SK-N-SH treated with all-trans-retinoic acid at 6 μM for 48 hours (cell line): ENCODE data around the gene LPP.

Experiments
- ATAC-seq: fragments of 200-7000 bp; cut with Tn5 transposase; 3 replicates; pipeline ENCODE4 v1.9.1; 2020; ENCODE audit warnings: mild to moderate bottlenecking, moderate library complexity
- ARNTL ChIP-seq: fragments of 450-650 bp; formaldehyde crosslinking; IDR thresholded peaks from 2 replicates; pipeline ENCODE4 v1.5.0; 2020; ENCODE audit warnings: low read depth, mild to moderate bottlenecking, moderate library complexity, borderline replicate concordance
- CREB5 ChIP-seq: fragments of 250-450 bp; sonication (Bioruptor Pico); IDR thresholded peaks from 2 replicates; pipeline ENCODE4 v1.5.1; 2020; ENCODE audit warnings: low read depth, mild to moderate bottlenecking, moderate library complexity
- CSDC2 ChIP-seq: fragments of 250-450 bp; sonication (Bioruptor Pico); IDR thresholded peaks from 2 replicates; pipeline ENCODE4 v1.5.0; 2020; ENCODE audit warnings: mild to moderate bottlenecking, moderate library complexity
- CSRNP3 ChIP-seq: fragments of 250-450 bp; sonication (Bioruptor Pico); IDR thresholded peaks from 2 replicates; pipeline ENCODE4 v1.5.1; 2021; ENCODE audit warnings: mild to moderate bottlenecking, moderate library complexity
- ESRRG ChIP-seq: fragments of 250-450 bp; sonication (Bioruptor Pico); IDR thresholded peaks from 2 replicates; pipeline ENCODE4 v1.6.1; 2021; ENCODE audit warnings: mild to moderate bottlenecking
- GLIS3 ChIP-seq: fragments of 250-450 bp; sonication (Bioruptor Pico); IDR thresholded peaks from 2 replicates; pipeline ENCODE4 v1.5.0; 2020; ENCODE audit warnings: mild to moderate bottlenecking, moderate library complexity
- ISL1 ChIP-seq: fragments of 250-450 bp; sonication (Bioruptor Pico); IDR thresholded peaks from 2 replicates; pipeline ENCODE4 v2.1.2; 2022; ENCODE audit warnings: mild to moderate bottlenecking, moderate library complexity
- OSR1 ChIP-seq: fragments of 250-450 bp; sonication (Bioruptor Pico); IDR thresholded peaks from 2 replicates; pipeline ENCODE4 v1.8.0; 2022; ENCODE audit warnings: moderate library complexity, mild to moderate bottlenecking, inconsistent platforms
- PATZ1 ChIP-seq: fragments of 250-450 bp; sonication (Bioruptor Pico); IDR thresholded peaks from 2 replicates; pipeline ENCODE4 v1.8.0; 2020; ENCODE audit warnings: mild to moderate bottlenecking, moderate library complexity, borderline replicate concordance
- POU6F1 ChIP-seq: fragments of 250-450 bp; sonication (Bioruptor Pico); IDR thresholded peaks from 2 replicates; pipeline ENCODE4 v1.8.0; 2021; ENCODE audit warnings: low read depth, mild to moderate bottlenecking, moderate library complexity, borderline replicate concordance
- PPARA ChIP-seq: fragments of 250-450 bp; sonication (Bioruptor Pico); IDR thresholded peaks from 2 replicates; pipeline ENCODE4 v1.5.0; 2020; ENCODE audit warnings: mild to moderate bottlenecking, borderline replicate concordance
- RARB ChIP-seq: fragments of 250-450 bp; sonication (Bioruptor Pico); IDR thresholded peaks from 2 replicates; pipeline ENCODE4 v1.8.0; 2021; ENCODE audit warnings: mild to moderate bottlenecking, moderate library complexity
- SNAI2 ChIP-seq: fragments of 250-450 bp; sonication (Bioruptor Pico); IDR thresholded peaks from 2 replicates; pipeline ENCODE4 v1.5.0; 2020; ENCODE audit warnings: mild to moderate bottlenecking, moderate library complexity
- TCF4 ChIP-seq: fragments of 250-450 bp; sonication (Bioruptor Pico); IDR thresholded peaks from 2 replicates; pipeline ENCODE4 v1.8.0; 2021; ENCODE audit warnings: mild to moderate bottlenecking, moderate library complexity, borderline replicate concordance
- TSHZ2 ChIP-seq: fragments of 250-450 bp; sonication (Bioruptor Pico); IDR thresholded peaks from 2 replicates; pipeline ENCODE4 v1.5.0; 2020; ENCODE audit warnings: mild to moderate bottlenecking, moderate library complexity
- ZC3H10 ChIP-seq: fragments of 250-450 bp; sonication (Bioruptor Pico); IDR thresholded peaks from 2 replicates; pipeline ENCODE4 v1.5.1; 2021; ENCODE audit warnings: mild to moderate bottlenecking, moderate library complexity
- ZFP3 ChIP-seq: fragments of 250-450 bp; sonication (Bioruptor Pico); IDR thresholded peaks from 2 replicates; pipeline ENCODE4 v1.5.0; 2020; ENCODE audit warnings: mild to moderate bottlenecking, moderate library complexity
- ZFP30 ChIP-seq: fragments of 450-650 bp; formaldehyde crosslinking; IDR thresholded peaks from 2 replicates; pipeline ENCODE4 v1.5.0; 2022; ENCODE audit warnings: mild to moderate bottlenecking, moderate library complexity
- ZNF565 ChIP-seq: fragments of 450-650 bp; formaldehyde crosslinking; conservative IDR thresholded peaks from 2 replicates; pipeline ENCODE4 v1.5.0; 2020; ENCODE audit warnings: low read depth, mild to moderate bottlenecking, moderate library complexity
- ZNF70 ChIP-seq: fragments of 450-650 bp; formaldehyde crosslinking; IDR thresholded peaks from 2 replicates; pipeline ENCODE4 v1.5.0; 2020; ENCODE audit warnings: mild to moderate bottlenecking, moderate library complexity
- ZNF8 ChIP-seq: fragments of 450-650 bp; formaldehyde crosslinking; IDR thresholded peaks from 2 replicates; pipeline ENCODE4 v1.5.0; 2020; ENCODE audit warnings: mild to moderate bottlenecking, moderate library complexity

The LPP gene

GRCh38 chr3:188641076-188641475 lies 487.1 kb downstream of the LPP start:
- ATAC-seq = no peak
- no peak for TF ChIP-seq ZFP3
- TF ChIP-seq ZNF8 = no peak
- TF ChIP-seq CSRNP3 (CRISPR knock-in tag) = no peak
- TF ChIP-seq CREB5 (CRISPR knock-in tag) = no peak
- no peak for TF ChIP-seq OSR1 (CRISPR knock-in tag)
- no peak for TF ChIP-seq TSHZ2 (CRISPR knock-in tag)
- no peak for TF ChIP-seq ARNTL (CRISPR knock-in tag)
- no peak for TF ChIP-seq ISL1 (CRISPR knock-in tag)
- no peak for TF ChIP-seq ZNF70 (CRISPR knock-in tag)
- no peak for TF ChIP-seq SNAI2
- no peak for TF ChIP-seq ZFP30
- TF ChIP-seq CSDC2 (CRISPR knock-in tag) = no peak
- no peak for TF ChIP-seq ZC3H10
- no peak for TF ChIP-seq POU6F1 (CRISPR knock-in tag)
- TF ChIP-seq GLIS3 (CRISPR knock-in tag) = no peak
- TF ChIP-seq ESRRG (CRISPR knock-in tag) = no peak
- no peak for TF ChIP-seq PPARA (CRISPR knock-in tag)
- TF ChIP-seq PATZ1 (CRISPR knock-in tag) = no peak
- TF ChIP-seq TCF4 (CRISPR knock-in tag) = no peak
- no peak for TF ChIP-seq ZNF565

- no peak for ATAC-seq
- TF ChIP-seq CSDC2 (CRISPR knock-in tag) (no peak), CREB5 (CRISPR knock-in tag) (no peak), GLIS3 (CRISPR knock-in tag) (no peak)
These were observed 489.8 kb downstream of the LPP start for GRCh38 chr3:188643736-188644135.

- ATAC-seq = no peak
- no peak for TF ChIP-seq OSR1 (CRISPR knock-in tag)
- no peak for TF ChIP-seq ZNF70 (CRISPR knock-in tag)
- no peak for TF ChIP-seq SNAI2
- TF ChIP-seq ISL1 (CRISPR knock-in tag) = no peak
- TF ChIP-seq CREB5 (CRISPR knock-in tag) = no peak
- TF ChIP-seq ZNF565 = no peak
- TF ChIP-seq PPARA (CRISPR knock-in tag) = no peak
- no peak for TF ChIP-seq ZFP30
- no peak for TF ChIP-seq PATZ1 (CRISPR knock-in tag)
- TF ChIP-seq ESRRG (CRISPR knock-in tag) = no peak
- no peak for TF ChIP-seq RARB (CRISPR knock-in tag)
- TF ChIP-seq ARNTL (CRISPR knock-in tag) = no peak
- TF ChIP-seq ZC3H10 = no peak
- TF ChIP-seq POU6F1 (CRISPR knock-in tag) = no peak
- no peak for TF ChIP-seq CSDC2 (CRISPR knock-in tag)
- no peak for TF ChIP-seq GLIS3 (CRISPR knock-in tag)
These were observed 492.6 kb downstream of the LPP start for GRCh38 chr3:188646592-188646991.
